NCI-H2081 (cell line): ENCODE measurements around the gene CAPS.

Experiments
- DNase-seq, 2 experiments: peaks; one replicate each; lab custom pipeline; 2025; lab: John Stamatoyannopoulos, UW

CAPS gene

DNA sequence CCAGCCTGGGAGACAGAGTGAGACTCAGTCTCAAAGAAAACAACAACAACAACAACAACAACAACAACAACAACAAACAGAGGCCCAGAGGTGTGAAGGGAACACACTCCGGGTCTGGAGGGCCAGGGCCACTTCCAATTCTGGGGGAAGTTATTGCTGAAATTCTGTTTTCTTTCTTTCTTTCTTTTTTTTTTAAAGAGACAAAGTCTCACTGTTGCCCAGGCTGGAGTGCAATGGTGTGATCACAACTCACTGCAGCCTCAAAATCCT is 3.5 kb upstream of the CAPS start:
- no peak for DNase-seq

DNA sequence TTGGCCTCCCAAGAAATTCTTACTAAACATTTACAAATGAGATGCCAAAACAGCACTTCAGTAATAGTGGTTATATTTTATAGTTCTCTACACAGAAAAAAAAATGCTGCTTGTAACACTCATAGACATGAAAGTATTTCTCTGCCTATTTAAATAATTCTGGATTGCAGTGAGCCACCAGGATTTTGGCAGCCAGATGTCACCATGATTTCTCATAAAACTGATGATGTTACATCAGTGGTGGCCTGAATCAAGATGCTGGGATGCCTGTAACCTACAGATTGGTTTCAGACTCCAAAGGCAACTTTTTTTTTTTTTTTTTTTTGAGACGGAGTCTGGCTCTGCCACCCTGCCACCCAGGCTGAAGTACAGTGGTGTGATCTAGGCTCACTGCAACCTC is 2.7 kb upstream of the CAPS start:
- no peak for DNase-seq

DNA sequence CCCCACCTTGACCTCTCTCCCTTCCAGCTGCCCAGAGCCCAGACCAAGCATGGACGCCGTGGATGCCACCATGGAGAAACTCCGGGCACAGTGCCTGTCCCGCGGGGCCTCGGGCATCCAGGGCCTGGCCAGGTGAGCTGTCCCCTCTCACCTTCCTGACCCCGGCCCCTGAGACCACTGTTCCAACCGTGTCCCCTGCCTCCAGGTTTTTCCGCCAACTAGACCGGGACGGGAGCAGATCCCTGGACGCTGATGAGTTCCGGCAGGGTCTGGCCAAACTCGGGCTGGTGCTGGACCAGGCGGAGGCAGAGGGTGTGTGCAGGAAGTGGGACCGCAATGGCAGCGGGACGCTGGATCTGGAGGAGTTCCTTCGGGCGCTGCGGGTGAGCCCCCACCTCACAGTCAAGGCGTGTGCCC is 312 bp downstream of the CAPS start:
- no peak for DNase-seq

DNA sequence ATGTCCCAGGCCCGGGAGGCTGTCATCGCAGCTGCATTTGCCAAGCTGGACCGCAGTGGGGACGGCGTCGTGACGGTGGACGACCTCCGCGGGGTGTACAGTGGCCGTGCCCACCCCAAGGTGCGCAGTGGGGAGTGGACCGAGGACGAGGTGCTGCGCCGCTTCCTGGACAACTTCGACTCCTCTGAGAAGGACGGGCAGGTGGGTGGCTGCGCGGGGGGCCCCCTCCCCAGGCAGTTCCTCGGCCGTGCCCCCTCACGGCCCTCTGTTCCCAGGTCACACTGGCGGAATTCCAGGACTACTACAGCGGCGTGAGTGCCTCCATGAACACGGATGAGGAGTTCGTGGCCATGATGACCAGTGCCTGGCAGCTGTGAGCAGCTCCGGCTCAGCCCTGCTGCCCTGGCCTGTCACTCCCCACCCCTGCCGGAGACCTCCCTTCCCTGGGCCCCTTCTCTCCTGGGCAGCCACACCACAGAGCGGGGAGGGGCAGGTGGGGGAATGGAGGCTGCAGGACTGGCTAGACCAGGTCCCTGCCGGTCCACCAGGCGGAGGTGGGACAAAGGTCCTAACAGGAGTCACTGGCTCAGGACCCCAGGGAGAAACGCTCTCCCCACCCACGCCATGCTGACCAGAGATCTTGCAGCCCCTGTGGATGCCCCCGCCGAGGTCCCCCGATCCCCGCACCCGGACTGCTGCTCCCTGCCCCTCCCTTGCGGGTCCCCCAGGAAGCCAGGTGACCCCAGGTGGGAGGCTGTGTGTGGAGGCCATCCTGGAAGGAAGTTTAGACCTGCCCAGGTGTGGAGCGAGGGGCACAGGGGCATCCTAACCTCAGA is 1.1 kb downstream of the CAPS start:
- no peak for DNase-seq

DNA sequence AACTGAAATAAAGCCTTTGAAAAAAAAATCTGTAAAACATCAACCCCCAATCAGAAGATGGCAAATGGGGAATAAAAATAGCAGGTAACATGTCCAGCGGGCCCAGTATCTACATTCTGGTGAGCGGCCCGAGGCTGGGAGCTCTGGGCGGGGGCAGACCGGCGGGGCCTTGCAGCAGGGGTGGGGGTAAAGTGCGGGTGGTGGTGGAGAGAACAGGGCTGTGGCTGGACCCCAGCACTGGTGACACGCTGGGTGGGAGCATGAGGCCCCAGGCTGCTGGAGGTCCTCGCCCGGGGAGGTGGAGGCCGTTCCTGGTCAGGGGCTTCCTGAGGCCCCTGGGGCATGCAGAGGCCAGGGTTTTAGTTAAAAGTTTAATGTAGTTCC is 1.7 kb downstream of the CAPS start:
- DNase-seq = no peak

DNA sequence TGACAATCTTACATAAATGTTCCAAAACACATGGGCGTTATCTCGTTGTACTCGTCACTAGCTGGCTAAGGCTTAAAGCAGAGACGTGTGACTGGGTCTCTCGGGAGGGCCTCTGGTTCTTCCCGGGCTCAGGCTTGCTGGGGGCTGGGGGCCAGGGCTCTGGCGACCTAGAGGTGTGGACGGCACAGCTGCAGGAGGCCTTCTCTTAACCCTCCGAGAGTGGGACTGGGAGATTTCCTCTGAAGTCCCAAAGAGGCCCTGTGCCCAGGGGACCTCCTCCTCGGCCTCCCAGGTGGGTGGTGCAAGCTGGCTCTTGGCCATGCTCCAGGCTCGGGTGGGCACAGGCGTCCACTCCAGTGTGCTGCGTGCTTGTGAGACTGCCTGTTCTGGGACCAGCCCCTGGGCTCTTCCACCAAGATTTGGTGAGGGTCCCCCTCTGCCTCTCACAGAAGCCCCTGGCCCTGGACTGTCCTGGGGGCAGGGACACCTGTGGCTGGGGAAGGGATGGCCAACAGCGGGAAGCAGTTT is 2.2 kb downstream of the CAPS start:
- DNase-seq = no peak

DNA sequence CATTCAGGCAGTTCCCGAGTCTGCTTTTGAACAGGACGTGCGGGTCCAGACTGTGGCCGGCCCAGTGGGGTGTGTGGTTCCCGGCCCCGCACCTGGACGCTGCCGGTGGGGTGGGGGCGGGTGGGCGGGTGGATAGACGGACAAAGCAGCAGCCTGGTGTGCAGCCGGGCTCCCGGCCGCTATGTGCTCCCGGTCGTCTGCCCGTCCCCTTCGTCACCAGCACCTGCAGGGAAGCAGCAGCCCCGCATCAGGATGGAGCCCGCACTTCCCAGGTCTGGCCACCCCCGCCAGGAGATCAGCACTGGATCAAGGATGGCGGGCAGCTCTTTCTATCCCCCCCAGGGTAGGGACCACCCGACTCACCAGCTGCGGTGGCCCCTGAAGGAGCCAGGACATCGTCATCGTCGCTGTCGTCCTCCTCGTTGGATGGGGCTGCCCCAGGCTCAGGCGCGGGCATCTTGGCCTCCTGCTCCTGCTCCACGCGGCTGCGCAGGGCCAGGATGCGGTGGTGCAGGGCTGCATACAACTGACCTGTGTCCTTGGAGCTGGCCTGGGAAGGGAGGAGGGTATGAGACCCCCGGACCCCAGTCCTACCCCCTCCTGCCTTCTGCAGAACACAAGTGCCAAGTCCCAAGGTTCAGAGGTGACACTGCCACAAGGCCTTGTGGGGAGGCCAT is 3.5 kb downstream of the CAPS start:
- DNase-seq = no peak

DNA sequence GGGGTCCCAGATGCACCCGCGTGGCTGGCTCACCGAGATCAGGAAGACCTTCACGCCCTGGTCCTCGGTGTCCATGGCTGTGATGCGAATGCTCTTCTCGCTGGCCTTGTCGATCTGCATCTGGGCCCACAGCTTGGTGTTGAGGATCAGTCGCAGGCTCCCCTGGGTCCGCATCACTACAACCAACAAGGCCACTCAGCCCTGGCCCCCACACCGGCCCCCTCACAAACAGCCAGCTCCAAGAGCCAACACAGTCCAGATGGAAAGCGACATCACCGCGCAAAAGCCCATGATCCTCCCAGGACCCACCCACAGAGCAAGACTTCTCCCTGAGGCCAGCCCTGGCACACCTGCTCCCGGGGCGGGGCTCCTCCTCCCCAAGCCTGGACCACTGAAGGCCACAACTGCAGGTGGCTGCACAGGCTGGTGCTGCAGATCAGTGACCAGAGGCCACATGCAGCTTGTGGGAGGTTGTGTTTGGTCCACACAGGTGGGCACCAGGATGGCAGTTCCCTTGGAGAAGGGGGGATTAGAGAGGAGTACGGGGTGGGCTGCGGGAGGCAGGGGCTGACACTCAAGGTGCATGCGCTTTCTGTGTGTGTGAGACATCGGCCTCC is 4.5 kb downstream of the CAPS start:
- DNase-seq = no peak

DNA sequence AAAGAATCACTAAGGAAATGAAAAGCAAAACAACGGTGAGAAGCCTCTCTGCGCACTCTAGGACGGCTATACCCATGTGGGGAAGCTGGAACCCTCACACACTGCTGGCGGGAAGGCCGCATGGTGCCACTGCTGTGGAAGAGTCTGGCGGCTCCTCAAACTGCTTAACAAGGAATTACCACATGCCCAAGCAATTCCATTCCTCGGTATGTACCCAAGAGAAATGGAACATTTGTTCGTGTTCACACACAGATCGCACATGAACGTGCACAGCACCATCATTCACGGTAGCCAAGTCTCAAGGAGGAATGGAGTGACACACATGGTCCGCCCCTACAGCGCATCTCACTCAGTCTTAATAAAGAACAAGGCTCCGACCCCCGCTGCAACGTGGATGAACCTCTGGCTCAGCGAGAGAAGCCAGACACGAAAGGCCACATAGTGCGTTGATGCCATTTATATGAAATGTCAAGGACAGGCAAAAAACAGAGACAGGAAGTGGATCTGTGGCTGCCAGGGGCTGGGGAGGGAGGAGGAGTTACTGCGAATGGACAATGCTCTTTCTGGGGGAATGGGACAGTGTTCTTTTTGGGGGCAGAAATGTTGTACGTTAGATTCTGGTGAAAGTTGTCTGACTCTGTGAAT is 7.6 kb downstream of the CAPS start:
- no peak for DNase-seq

DNA sequence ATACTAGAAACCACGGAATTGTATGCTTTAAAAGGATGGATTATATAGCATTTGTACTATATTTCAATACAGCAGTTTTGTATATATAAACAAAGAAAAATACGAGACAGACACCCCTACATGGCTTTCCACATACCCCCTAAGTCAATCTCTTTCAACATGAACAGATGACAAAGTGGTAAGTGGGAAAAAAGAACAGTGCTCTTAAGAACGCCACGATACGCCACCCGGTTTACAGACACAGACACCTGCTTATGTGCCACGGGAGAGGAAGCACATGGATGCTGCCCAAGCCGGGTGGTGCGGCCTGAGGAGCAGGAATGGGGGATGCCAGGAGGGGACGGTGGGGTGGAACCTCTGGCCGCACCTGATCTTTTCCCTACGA is 8.1 kb downstream of the CAPS start:
- DNase-seq = no peak

DNA sequence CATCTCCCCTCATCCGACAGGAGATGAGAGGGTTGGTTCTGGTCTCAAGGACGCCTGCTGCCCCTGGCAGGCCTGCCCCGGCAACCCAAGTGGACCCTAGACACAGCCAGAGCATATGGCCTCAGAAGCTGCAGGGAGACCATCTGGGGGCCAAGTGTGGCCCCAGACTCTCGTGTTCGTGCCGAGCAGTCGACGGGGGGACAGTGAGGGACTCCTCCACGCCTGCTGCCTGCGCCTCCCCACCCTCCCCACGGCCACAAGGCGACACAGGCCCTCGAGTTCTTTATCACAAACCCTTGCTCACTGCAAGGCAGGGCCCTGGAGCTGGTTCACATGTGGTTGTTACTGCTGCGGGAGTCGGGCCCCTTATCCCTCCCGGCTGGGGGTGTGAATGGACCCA is 9.3 kb downstream of the CAPS start:
- no peak for DNase-seq

DNA sequence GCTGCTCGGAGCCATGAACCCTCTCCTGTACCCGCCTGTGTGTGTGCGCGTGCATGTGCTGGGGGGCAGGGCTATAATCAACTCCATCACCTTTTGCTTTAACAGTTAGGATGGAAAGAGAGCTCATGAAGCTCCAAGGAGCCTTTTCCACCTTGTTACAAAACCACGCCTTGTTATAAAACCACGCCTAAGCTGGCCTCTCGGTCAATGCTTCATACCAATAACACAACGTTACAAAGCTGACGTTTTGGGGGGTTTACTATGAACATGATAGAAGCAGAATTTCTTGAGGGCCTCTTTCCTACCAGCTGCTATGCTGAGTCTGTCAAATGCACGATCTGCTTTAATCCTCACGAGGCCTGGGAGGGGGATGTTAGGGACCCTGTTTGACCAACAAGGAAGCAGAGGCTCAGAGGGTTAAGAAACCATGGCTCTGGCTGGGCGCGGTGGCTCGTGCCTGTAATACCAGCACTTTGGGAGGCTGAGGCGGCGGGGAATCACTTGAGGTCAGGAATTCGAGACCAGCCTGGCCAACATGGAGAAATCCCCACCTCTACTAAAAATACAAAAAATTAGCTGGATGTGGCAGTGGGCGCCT is 11.9 kb downstream of the CAPS start:
- DNase-seq = no peak

DNA sequence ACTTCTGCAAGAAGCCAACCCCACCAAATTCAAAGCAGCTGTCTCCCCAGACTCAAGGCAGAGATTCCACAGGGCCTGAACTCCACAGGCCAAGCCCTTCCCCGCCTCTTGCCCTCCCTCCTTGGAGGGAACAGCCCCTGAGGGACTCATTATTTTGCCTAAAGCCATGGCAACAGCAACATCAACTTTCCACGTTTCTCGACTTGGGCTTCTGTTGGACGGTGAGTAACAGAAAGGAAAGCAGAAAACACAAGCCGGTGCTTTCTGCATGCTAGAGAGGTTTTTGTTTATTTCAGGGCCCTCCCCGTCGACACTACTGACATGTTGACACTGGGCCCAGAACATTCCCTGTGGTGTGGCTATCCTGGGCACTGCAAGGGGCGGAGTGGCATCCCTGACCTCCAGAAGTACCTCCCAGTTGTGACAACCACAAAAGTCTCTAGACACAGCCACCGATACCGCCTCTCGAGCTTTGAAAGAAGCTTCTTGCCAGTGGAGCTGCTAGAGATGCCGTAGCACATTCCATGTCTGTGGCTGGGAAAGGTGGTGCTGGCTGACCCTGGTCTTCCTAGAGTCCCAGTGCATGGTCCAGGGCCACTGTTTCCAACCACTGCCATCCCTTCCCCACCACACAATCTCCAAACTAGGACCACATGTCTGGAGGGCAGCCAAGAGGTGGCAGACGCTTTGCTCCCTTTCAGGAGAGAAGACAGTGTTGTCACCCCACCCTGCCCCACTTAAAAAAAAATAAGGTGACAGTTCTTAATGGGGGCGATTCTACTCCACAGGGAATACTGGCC is 12.8 kb downstream of the CAPS start:
- DNase-seq = no peak

DNA sequence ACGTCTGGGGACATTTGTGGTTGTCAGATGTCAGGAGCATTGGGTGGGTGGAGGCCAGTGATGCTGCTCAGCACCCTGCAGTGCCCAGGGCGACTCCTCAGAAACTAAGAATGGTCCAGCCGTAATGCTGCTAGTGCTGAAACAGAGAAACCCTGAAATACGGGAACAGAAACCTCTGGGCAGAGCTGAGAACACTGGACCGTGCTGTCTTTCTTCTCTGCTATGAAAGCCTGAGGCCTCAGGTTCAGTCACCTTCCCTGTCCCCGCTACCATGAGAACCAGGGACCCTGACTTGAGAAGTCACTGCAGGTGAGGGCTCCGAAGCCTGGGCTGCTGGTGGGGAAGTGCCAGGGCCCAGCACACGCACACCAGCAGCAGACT is 13.4 kb downstream of the CAPS start:
- DNase-seq = no peak

DNA sequence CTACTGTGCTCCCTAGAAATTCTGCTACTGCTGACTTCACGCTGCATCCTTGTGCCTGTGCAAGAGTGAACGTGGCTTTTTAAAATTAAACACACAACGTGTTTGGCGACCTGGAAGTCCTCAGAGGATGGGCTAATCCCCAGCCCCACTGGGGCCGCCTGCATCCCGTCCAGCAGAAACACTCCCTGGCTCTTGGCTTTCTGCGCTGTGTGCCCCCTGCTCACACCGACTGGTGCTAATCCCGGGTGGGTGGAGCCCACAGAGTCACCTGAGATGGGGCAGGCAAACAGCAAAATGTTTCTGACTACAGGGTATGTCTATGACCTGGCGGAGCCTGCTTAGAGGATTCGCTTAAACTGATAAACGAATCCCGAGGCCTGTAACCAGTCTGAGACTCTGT is 15.1 kb downstream of the CAPS start:
- DNase-seq = no peak

DNA sequence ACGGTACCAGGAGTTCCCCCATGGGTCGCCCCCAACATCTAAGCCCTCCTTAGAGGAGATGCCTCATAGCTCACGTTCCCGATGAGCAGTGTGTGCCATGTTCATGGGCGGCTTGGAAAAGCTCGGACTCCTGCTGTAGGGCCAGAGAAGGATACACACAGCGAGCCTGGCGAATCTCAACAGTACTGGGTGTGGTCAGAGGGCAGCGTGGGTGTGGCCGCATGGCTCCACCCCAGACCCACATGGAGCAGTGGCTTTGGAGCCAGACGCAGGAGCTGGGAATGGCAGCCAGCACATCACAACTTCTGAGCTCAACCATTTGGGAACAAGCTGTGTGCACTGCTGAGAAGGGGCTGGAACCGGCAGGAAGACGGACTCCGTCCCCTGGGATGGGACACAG is 15.6 kb downstream of the CAPS start:
- no peak for DNase-seq

DNA sequence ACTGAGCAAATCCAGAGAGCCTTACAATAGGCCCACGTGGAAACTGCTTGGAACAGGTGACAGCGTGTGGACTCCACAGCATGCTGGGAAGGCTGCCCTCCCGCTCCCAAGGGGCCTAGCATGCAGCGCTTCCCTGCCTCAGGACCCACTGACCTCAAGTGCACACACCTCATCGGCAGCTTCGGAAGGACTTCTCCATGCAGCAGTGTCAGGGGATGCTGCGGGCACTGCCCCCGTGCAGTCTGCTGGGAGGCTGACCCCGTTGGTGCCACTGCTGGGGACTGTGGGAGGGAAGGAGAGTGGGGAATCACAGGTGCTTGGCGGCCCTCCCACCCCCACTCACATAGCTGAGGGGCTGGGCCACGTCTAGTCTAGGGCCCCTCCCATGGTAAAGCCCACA is 17.2 kb downstream of the CAPS start:
- no peak for DNase-seq

DNA sequence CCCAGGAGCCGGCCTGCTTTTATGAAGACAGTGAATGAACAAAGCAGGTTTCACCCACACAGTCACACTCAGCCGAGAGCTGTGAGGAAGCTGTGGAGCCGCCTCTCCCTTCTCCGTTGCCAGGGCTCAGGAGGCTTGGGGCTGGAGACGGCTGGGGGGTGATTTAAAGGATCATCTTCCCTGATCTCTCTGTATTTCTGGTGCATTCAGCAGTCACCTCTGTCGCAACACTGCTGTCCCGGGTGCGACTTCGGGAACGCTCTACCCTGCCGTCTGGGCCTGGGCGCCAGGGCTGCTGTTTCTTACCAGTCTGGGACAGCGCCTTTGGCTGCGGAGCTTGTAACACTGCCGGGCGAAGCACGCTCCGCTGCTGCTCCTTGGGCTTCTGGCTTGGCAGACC is 18.1 kb downstream of the CAPS start:
- no peak for DNase-seq

DNA sequence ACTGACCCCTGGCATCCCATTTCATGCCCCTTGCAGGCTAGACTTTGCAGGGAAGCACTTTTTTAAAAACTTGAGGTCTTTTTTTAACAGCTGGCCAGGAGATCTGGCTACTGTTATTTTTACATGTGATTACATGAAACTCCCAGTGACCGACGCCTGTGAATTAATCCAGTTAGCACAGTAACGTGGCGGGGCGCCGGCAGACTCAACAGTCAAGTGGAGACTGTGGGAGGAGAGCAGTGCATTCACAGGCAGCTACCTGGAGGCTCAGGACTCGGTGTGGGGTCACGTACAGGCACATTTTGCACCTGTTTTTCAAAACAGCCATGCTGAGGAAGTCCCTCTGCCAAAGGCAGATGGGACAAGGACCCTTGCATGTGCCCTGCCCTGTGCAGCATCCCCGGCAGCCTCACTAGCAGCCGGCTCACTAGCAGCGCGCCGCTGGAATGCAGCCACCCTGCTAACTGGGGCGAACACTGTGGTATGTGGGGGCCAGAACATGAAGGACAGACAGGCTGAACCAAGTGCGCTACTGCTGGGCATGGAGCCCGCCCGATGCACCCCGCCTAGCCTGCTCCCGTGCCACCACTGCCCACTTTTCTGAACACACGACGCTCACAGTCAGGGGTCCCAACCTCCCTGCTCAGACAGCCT is 18.7 kb downstream of the CAPS start:
- no peak for DNase-seq

DNA sequence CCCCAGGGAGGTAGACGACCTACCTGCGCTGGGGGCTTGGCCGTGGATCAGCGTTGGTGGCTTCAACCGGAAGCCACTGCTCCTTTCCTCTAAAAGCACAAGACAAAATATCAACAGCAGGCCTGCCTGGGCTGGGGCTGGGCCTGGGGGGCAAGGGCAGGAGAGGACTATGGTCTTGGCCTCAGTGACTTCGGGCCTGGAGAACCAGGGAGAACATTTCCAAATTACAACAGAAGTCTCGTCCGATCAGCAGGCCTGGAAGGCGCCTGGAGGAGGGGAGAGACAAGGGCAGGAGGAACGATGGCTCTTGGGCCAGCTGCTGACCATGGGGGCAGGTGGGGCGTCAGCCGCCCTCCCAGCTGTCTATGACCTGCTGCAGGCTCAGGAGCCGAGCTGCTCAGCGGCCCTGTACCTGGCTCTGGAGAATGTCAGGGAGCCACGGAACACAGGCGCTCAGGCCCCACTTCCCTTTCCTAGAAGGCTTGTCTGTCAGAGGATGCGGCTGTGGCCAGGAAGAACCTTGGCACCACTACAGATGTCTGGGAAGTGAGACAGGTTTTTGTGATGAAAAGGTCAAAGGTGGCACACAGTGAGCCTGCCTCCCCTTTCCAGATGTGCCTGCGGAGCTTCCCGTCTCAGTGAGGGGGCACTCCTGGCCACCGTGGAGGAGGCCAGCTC is 19.5 kb downstream of the CAPS start:
- DNase-seq = no peak

DNA sequence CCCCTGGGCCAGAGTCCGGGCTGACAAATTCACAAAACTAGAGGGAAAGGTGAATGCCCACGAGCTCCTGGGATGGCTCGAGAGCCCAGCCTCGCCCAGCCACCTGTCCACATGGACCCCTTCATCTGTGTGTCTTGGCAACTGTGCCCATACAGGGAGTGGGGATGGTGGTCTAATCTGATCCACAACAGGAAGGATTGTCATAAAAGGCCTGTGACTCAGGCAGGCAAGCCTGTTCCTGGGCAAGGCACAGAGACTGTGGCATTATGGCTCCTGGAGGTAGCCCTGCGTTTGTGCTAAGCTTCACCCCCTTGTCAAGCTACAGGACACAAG is 20.0 kb downstream of the CAPS start:
- no peak for DNase-seq
